Measurements from ENCODE around the gene ZSWIM4.

DNA sequence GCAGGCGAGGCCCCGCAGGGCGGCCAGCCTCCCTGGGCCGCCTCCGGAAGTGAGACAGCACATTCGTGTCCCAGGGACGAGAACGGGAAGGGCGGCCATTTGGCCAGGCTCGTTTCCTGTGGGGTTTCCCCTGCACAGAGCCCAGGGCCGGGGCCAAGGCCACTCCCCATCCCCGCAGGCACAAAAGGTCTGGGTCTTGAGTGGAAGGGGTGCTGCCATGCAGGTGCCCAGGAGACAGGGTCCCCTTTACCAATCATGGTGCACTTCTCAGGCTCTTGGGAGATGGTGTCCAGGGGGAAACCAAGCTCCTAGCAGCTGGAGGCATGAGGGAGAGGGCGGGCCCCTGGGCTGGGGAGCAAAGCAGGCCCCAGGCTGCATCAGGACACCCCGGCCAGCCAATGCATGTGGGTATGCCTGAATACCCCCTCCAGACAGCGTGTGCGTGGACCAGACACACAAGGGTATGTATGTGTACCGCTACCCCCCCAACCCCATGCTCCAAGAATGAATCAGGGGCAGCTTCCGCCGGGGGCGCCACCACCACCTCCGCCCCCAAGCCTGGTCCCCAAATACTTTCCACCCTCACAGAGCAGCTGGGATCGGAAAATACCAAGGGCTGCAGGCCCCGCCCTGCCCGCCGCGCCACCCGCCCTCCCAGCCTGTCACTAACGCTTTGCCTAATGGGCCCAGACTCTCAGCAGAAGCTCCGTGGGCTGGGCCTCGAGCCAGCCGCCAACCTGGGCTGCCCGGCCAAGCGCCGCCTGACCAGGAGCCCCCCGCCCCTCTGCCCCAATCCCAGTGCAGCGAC is 44.1 kb downstream of the ZSWIM4 start:
- TF ChIP-seq, protein P1, sequence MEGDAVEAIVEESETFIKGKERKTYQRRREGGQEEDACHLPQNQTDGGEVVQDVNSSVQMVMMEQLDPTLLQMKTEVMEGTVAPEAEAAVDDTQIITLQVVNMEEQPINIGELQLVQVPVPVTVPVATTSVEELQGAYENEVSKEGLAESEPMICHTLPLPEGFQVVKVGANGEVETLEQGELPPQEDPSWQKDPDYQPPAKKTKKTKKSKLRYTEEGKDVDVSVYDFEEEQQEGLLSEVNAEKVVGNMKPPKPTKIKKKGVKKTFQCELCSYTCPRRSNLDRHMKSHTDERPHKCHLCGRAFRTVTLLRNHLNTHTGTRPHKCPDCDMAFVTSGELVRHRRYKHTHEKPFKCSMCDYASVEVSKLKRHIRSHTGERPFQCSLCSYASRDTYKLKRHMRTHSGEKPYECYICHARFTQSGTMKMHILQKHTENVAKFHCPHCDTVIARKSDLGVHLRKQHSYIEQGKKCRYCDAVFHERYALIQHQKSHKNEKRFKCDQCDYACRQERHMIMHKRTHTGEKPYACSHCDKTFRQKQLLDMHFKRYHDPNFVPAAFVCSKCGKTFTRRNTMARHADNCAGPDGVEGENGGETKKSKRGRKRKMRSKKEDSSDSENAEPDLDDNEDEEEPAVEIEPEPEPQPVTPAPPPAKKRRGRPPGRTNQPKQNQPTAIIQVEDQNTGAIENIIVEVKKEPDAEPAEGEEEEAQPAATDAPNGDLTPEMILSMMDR (IDR thresholded peaks at IDR 0.05) = no peak
- peak; percentile 43 for TF ChIP-seq POLR2A (IDR thresholded peaks at IDR 0.05)

Measured in right lobe of liver (tissue), 4 donors.